Brain pericyte (primary cell): ENCODE measurements around the gene ZNF735.
"Not testable (repeated sequence)": the region's sequence is repeated elsewhere in the genome, so short reads cannot be mapped to it uniquely, and the experiment has no call there.

Source experiments
- DNase-seq: peaks from one replicate; pipeline ENCODE4 v3.0.0-alpha.2; 2012; ENCODE audit warnings: low read depth, low spot score

Gene ZNF735

DNA sequence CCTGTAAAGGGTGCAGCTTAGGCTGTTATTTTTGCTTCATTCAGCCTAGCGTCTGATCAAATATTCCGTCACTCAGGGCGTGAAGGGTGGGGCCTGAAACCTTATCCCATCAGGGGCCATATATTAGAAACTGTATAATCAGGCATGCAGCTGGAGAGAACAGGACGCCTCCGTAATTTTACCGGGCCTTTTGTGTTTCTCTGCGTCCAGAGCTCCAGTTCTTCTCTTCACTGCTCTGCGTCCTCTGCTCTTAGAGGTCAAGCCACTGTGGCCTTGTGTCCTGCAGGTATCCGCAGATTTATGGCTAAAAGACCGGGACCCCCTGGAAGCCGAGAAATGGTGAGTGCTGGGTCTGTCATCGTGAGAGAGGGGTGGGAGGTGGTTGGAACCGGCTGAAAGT is at the start of gene ZNF735:
ZNF735 (plus strand) TSS at position 301 of the 400 bp plus-strand sequence; CDS start at position 301, 0 bp downstream.
- DNase-seq, result no peak

- DNase-seq, result not testable (repeated sequence)
Measured at GRCh38 chr7:64170974-64171373, 36.0 kb upstream of the ZNF735 start.

GRCh38 chr7:64174328-64174727 is 32.7 kb upstream of the ZNF735 start:
- no peak for DNase-seq

- no peak for DNase-seq
Measured at GRCh38 chr7:64174941-64175340, 32.1 kb upstream of the ZNF735 start.

DNA sequence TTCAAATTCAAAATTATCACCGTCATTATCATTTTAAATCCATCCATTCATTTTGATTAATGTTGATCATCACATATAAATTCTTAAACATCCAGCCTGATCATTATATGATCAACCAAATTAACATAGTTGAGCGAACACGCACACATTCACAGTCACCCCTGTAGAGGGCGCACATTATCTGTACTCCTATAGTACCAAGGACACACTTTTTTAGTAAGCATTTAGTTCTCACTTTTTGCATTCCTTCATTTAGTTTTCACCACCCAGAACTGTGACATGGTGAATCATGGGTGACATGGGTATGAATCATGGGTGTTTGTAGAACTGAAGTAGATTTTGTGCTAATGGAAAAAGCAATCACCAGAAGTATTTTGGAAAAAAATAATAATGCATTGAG is 26.0 kb upstream of the ZNF735 start:
- no peak for DNase-seq

GRCh38 chr7:64181586-64181985 is 25.4 kb upstream of the ZNF735 start:
- no peak for DNase-seq

DNA sequence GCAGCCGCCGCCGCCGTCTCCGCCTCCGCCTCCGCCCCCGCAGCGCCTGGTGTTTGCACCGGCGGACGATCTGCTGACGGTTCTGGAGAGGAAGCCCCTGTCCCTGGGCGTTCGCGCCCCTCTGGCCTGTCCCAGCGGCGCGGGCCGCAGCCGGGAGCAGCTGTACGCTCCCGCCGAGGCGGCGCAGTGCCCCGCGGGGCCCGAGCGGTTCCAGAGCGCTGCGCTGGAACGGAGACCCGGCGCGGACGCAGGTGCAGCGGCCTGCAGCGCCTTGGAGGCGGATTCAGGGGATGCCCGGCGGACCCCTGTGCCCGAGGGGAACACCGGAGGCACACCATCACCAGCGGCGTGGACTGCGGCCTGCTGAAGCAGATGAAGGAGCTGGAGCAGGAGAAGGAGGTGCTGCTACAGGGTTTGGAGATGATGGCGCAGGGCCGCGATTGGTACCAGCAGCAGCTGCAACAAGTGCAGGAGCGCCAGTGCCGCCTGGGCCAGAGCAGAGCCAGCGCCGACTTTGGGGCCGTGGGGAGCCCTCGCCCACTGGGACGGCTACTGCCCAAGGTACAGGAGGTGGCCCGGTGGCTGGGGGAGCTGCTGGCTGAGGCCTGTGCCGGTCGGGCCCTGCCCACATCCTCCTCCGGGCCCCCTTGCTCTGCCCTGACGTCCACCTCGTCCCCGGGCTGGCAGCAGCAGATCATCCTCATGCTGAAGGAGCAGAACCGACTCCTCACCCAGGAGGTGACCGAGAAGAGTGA is 24.8 kb upstream of the ZNF735 start:
- no peak for DNase-seq

- DNase-seq, result no peak
Measured at GRCh38 chr7:64183126-64183742, 23.8 kb upstream of the ZNF735 start.

GRCh38 chr7:64183827-64184372 is 23.1 kb upstream of the ZNF735 start:
- DNase-seq, result no peak

GRCh38 chr7:64184376-64184775 is 22.6 kb upstream of the ZNF735 start:
- no peak for DNase-seq

- no peak for DNase-seq
Measured at GRCh38 chr7:64187408-64187807, 19.6 kb upstream of the ZNF735 start.

DNA sequence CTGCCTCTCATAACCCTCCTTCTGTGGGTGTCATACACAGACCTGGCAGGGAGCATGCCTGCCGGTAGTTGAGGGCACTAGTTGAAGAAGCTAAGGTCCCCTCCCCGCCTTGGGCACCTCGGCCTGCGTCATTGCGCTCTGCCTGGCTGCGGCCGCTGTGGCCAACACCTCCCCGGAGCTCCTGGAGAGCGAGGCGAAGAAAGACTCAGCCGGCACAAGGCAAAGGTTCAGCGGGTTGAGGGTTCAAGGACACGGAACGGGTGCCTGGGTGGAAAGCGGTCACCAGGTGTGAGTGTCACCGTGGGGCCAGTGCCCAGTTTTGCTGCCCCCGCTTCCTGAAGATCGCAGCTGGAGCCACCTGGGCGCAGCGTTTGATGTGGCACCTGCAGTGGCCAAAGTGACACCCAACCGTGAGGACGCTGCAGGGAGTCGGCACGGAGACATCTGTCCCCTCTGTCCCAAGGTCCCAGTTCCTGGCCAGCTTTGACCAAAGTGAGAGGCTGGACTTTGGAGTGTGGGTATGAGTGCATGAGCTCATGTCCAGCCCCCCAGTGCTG is 14.8 kb upstream of the ZNF735 start:
- DNase-seq, result no peak

DNA sequence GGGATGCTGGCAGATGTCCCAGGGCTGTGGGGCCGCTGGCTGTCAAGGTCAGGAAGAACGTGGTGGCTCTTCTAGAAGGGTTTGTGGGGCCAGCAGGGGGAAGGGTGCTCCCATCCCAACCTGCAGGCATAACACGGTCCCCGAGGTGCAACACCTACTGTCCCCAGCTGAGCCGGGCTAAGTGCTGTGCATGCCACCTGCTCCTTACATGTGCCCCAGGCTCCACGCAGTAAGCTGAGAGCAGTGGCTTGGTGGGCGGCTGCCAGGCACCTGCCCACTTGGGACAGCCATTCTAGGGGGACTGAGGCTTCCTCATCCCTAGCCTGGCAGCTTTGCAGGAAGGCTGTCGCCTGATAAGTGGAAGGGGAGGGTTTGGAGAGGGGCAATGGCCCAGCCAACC is 14.2 kb upstream of the ZNF735 start:
- DNase-seq, result no peak

DNA sequence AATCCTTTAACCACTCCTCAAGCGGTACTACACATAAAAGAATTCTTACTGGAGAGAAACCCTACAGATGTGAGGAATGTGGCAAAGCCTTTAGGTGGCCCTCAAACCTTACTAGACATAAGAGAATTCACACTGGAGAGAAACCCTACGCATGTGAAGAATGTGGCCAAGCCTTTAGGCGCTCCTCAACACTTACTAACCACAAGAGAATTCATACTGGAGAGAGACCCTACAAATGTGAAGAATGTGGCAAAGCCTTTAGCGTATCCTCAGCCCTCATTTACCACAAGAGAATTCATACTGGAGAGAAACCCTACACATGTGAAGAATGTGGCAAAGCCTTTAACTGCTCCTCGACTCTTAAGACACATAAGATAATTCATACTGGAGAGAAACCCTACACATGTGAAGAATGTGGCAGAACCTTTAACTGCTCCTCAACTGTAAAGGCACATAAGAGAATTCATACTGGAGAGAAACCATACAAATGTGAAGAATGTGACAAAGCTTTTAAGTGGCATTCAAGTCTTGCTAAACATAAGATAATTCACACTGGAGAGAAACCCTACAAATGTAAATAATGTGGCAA is 12.8 kb downstream of the ZNF735 start:
- not testable (repeated sequence) for DNase-seq

GRCh38 chr7:64223366-64223765 is 16.4 kb downstream of the ZNF735 start:
- no peak for DNase-seq

DNA sequence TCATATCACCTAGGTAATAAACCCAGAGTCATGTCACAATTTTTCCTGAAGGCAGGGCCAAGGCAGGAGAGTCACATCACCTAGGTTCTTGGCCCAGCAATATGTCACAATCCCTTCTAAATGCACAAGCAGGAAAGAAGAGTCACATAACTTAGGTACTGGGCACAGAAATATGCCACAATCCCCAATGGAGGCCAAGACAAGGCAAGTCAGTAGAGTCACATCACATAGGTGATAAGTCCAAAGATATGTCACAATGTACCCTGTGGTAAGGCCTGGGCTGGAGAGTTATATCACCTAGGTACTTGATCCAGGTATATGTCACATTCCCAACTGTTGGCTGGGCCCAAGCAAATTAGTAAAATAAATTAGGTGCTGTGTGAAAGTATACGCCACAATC is 21.2 kb downstream of the ZNF735 start, which contains the start of gene ZNF679:
ZNF679 (plus strand) TSS at position 301 of the 400 bp plus-strand sequence. CDS start 20,644 bp downstream, outside the sequence.
- not testable (repeated sequence) for DNase-seq

DNA sequence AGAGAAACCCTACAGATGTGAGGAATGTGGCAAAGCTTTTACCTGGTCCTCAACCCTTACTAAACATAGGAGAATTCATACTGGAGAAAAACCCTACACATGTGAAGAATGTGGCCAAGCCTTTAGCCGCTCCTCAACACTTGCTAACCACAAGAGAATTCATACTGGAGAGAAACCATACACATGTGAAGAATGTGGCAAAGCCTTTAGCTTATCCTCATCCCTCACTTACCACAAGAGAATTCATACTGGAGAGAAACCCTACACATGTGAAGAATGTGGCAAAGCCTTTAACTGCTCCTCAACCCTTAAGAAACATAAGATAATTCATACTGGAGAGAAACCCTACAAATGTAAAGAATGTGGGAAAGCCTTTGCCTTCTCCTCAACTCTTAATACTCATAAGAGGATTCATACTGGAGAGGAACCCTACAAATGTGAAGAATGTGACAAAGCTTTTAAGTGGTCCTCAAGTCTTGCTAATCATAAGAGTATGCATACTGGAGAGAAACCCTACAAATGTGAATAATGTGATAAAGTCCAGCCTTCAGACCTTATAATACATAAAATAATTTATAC is 59.4 kb downstream of the ZNF735 start:
- DNase-seq, result no peak
